NCI-H524 treated with DMSO at 0.1 percent for 48 hours (cell line): ENCODE data around the gene CRYBB1.
A peak's percentile ranks its signal among the peaks of the same experiment; 100 is the strongest.

Experiments used
- DNase-seq: peaks from one replicate; lab custom pipeline; 2025; lab: John Stamatoyannopoulos, UW

The CRYBB1 gene

GRCh38 chr22:26617271-26618199 lies at the start of gene CRYBB1:
Gene CRYBB1 (minus strand): TSS chr22:26618027. CDS start chr22:26616319, 1,708 bp downstream.
- no peak for DNase-seq

- DNase-seq: no peak
Observed at GRCh38 chr22:26667140-26667539, 49.3 kb upstream of the CRYBB1 start.

DNA sequence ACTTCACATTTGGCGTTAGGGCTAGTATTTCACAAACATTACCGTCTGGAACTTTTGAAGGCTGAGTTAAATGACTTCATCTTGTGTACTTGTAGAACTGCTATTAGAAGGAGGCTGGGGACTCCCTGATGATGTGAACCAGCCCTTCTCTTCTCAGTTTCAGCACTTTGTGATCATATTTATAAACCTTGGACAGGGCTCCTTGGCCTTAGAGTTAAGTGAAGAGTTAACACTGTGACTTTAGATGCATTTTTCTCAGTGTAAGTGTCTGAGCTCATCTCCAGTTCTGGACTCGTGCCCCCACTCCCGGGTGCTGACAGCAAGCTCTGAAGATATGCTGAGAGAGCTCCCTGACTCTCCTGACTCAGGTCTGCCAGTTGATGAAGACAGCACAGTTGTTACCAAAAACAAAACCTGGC lies 48.0 kb upstream of the CRYBB1 start:
- DNase-seq: no peak

- no peak for DNase-seq
Observed at GRCh38 chr22:26663374-26663923, 45.6 kb upstream of the CRYBB1 start.

GRCh38 chr22:26662160-26662559 lies 44.3 kb upstream of the CRYBB1 start:
- DNase-seq: no peak

GRCh38 chr22:26660961-26661578 lies 43.2 kb upstream of the CRYBB1 start:
- peak; percentile 62 for DNase-seq

DNA sequence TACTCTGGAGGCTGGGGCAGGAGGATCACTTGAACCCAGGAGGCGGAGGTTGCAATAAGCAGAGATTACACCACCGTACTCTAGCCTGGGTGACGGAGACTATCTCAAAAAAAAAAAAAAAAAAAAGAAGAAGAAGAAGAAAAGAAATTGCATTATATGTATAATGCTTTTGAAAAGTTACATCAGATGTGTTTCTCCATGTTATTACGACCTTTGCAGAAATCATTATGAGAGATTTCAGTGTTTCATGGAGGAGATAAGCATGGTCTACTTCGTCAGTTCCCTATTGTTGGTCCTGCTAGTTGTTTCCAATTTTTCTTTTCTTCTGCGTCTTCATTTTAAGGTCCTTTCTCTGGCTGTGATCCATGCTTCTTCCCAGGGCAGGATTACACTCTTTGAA lies 42.5 kb upstream of the CRYBB1 start:
- no peak for DNase-seq

- peak; percentile 96 for DNase-seq
Observed at GRCh38 chr22:26658671-26659478, 41.0 kb upstream of the CRYBB1 start.

DNA sequence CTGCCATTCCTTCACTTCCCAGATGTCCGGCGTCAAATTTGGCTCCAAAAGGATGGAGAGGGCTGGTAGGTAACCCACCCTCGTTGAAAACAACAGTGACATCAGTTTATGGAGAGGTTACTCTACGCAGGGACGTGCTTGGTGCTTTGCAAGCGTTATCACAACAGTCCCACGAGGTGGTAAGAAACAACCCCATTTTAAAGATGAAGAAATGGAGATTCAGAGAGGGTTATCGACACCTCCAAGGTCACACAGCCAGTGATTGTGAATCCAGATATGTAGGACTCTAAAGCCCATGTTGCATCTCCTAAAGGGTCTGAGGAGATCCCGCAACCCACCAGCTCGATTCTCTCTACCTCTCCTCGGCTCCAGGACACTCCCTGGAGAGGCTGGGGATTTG lies 40.3 kb upstream of the CRYBB1 start:
- no peak for DNase-seq

DNA sequence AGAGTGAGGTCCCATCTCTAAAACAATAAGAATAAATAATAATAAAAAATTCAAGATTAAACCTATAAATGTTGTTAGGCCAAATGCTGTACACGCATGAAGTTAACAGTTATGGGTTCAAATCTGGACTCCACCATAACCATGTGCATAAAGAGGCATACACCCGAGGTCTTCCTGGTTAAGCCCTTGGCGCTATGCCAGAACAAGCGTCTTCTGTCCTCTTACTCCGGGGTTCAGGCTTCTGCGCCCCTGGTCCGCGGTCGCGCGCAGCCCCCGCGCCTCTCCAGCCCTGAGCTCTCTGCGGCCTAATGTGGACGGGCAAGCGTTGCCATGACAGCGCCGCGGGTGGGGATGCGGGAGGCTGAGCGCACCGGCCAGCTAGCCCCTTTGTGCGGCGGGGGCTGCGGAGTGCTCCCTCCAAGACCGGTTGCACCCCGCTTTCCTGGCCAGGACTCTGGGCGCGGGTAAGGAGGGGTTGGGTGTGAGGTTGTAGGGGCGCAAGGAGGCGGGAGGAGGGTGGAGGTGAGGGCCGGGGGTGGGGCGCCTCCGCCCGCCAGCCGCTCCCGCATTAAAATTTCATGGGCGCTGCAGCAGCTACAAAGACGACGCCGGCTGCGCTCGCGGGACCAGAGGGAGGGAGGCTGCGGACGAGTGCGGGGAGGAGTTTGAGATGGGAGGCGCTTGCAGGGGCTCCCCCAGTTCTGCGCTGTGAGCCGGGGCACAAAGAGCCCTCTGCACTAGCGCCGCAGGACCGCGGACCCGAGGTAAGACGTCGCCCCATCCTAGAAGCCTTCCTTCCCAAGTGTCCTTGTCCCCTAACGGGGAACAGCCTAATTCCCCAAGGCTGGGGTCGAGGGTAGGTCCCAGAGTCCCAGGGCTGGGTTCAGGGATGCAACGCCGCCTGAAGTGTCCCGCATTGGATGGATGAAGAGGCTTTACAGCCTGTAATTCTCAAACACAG lies 39.3 kb upstream of the CRYBB1 start, which contains the start of gene MIAT:
MIAT (plus strand) TSS at position 698 of the 961 bp plus-strand sequence.
- no peak for DNase-seq

DNA sequence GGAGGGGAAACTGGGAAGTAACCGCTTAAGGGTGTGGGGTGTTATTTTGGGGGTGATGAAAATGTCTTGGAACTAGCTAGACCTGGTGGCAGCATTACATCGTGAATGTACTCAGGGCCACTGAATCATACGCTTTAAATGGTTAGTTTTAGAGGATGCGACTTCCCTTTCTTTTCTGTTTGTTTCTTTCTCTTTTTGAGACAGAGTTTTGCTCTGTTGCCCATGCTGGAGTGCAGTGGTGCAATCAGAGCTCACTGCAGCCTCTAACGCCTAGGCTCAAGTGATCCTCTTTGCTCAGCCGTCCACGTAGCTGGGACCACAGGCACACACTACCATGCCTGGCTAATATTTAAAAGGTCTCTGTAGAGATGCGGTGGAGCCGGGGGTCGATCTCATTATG lies 34.0 kb upstream of the CRYBB1 start:
- DNase-seq: no peak

- no peak for DNase-seq
Observed at GRCh38 chr22:26650722-26651421, 33.0 kb upstream of the CRYBB1 start.

GRCh38 chr22:26648528-26649388 lies 30.9 kb upstream of the CRYBB1 start:
- no peak for DNase-seq

- DNase-seq: peak; percentile 22
Observed at GRCh38 chr22:26648011-26648497, 30.2 kb upstream of the CRYBB1 start.

GRCh38 chr22:26646158-26646557 lies 28.3 kb upstream of the CRYBB1 start:
- no peak for DNase-seq

GRCh38 chr22:26643418-26644100 lies 25.7 kb upstream of the CRYBB1 start:
- no peak for DNase-seq

GRCh38 chr22:26642465-26643417 lies 24.9 kb upstream of the CRYBB1 start:
- DNase-seq: no peak
